ENCODE results near the gene SV2A. TPM values are rescaled to one million over a fixed set of nuclear protein-coding genes. Genes with fewer than 3 reads are reported as not detected.
"Not testable (repeated sequence)": the region's sequence is repeated elsewhere in the genome, so short reads cannot be mapped to it uniquely, and the experiment has no call there.

Gene SV2A
- polyA plus RNA-seq, 1 experiment, result 25.8 TPM

- Histone ChIP-seq H3K9me3 (ENCODE audit: control insufficient read depth, insufficient read depth, low read length) (no peaks in the 10 kb centered on the region; the same call in 1 of the 2 replicates), H3K27ac (ENCODE audit: low read depth, low read length) (peak overlapping the region; percentile 99), H3K27me3 (ENCODE audit: control insufficient read depth, insufficient read depth, low read length) (no peaks in the 10 kb centered on the region), H3K4me3 (ENCODE audit: low read depth, low read length) (peak overlapping the region; percentile 77)
- ChIA-PET CTCF (interaction anchor here (0.7 to 1.5 kb wide), 2 partner anchors 100 to 203 kb away, joined by 3 to 5 read pairs; no protein-coding TSS in a partner anchor), POLR2A (interaction anchor here (0.6 to 4.4 kb wide), 21 partner anchors 9 to 1624 kb away, joined by 3 to 38 read pairs (median 8); partner anchors contain the start of genes BOLA1, CGN, MTMR11 and OTUD7B)
- TF ChIP-seq CTCF (IDR thresholded peaks at IDR 0.05; ENCODE audit: low read depth, low read length), result no peak
- DNase-seq (ENCODE audit: low read depth, low spot score), result peak; percentile 99
Observed at GRCh38 chr1:149886396-149887195, 31.0 kb downstream of the SV2A start.

- H3K27ac ChIP-seq (ENCODE audit: low read depth, low read length), result peak overlapping the region; percentile 99
- DNase-seq (ENCODE audit: low read depth, low spot score); H3K27me3 ChIP-seq (ENCODE audit: control insufficient read depth, insufficient read depth, low read length); H3K9me3 ChIP-seq (ENCODE audit: control insufficient read depth, insufficient read depth, low read length): not testable (repeated sequence)
- ChIA-PET POLR2A (interaction anchor here (0.6 to 4.4 kb wide), 11 partner anchors 13 to 1625 kb away, joined by 3 to 38 read pairs (median 14); partner anchors contain the start of genes BOLA1, CGN, MTMR11 and OTUD7B), CTCF (interaction anchor here (0.7 to 1.5 kb wide), 2 partner anchors 101 to 204 kb away, joined by 3 to 5 read pairs; no protein-coding TSS in a partner anchor)
- H3K4me3 ChIP-seq (ENCODE audit: low read depth, low read length), result peak overlapping the region; percentile 77
Observed at GRCh38 chr1:149886121-149886395, 31.6 kb downstream of the SV2A start.

- peak; percentile 20 for DNase-seq (ENCODE audit: low read depth, low spot score)
- TF ChIP-seq CTCF (IDR thresholded peaks at IDR 0.05; ENCODE audit: low read depth, low read length), result no peak
- H3K27me3 ChIP-seq (ENCODE audit: control insufficient read depth, insufficient read depth, low read length), result no peaks in the 10 kb centered on the region
- POLR2A ChIA-PET, result interaction anchor here (1.0 to 4.4 kb wide), 8 partner anchors 14 to 278 kb away, joined by 3 to 38 read pairs (median 19); partner anchors contain the start of genes BOLA1, OTUD7B and SF3B4
- peak overlapping the region; percentile 77 for H3K4me3 ChIP-seq (ENCODE audit: low read depth, low read length)
- CTCF ChIA-PET, result interaction anchor here (0.7 to 1.2 kb wide), 2 partner anchors 36 to 204 kb away, joined by 3 read pairs; no protein-coding TSS in a partner anchor
- H3K27ac ChIP-seq (ENCODE audit: low read depth, low read length), result peak overlapping the region; percentile 99
- H3K9me3 ChIP-seq (ENCODE audit: control insufficient read depth, insufficient read depth, low read length), result no peaks in the 10 kb centered on the region; the same call in 1 of the 2 replicates
Observed at GRCh38 chr1:149885339-149886120, 32.1 kb downstream of the SV2A start.

- H3K4me3 ChIP-seq (ENCODE audit: low read depth, low read length), result peak overlapping the region; percentile 77
- DNase-seq (ENCODE audit: low read depth, low spot score), result no peak
- H3K27me3 ChIP-seq (ENCODE audit: control insufficient read depth, insufficient read depth, low read length), result no peaks in the 10 kb centered on the region
- H3K9me3 ChIP-seq (ENCODE audit: control insufficient read depth, insufficient read depth, low read length), result no peaks in the 10 kb centered on the region; the same call in 1 of the 2 replicates
- ChIA-PET POLR2A (interaction anchor here (1.0 to 4.4 kb wide), 3 partner anchors 35 to 279 kb away, joined by 3 to 38 read pairs (median 25); no protein-coding TSS in a partner anchor), CTCF (interaction anchor here (1.2 kb wide), 1 partner anchor 35 kb away, joined by 3 read pairs; no protein-coding TSS in a partner anchor)
- no peak for TF ChIP-seq CTCF (IDR thresholded peaks at IDR 0.05; ENCODE audit: low read depth, low read length)
- H3K27ac ChIP-seq (ENCODE audit: low read depth, low read length), result peak overlapping the region; percentile 99
Observed at GRCh38 chr1:149884433-149885338, 33.0 kb downstream of the SV2A start.
